Motor neuron (in vitro differentiated cells): ENCODE data around the gene HOXA7. TPM values are rescaled to one million over a fixed set of nuclear protein-coding genes. Genes with fewer than 3 reads are reported as not detected.

Experiments used
- ATAC-seq, 8 experiments: fragments of 200-7000 bp; cut with Tn5 transposase; replicated peaks in 6 of 8; 2 replicates each; pipeline ENCODE4 v1.8.0; 2021; ENCODE audit warnings: mild to moderate bottlenecking in 8 of 8, moderate library complexity in 8 of 8
- H3K27ac ChIP-seq, 2 donors: fragments of 250-450 bp; sonication (Bioruptor Pico); 2 replicates each; pipeline ENCODE4 v1.9.0; 2021; ENCODE audit warnings: antibody characterized with exemption in 2 of 2, mild to moderate bottlenecking in 2 of 2, moderate library complexity in 1 of 2
- H3K4me1 ChIP-seq, 2 donors: fragments of 250-450 bp; sonication (Bioruptor Pico); replicated peaks in 1 of 2; 2 replicates each; pipeline ENCODE4 v1.6.1; 2021; ENCODE audit warnings: antibody characterized with exemption in 2 of 2, mild to moderate bottlenecking in 2 of 2, moderate library complexity in 1 of 2
- H3K4me3 ChIP-seq, 5 donors: fragments of 250-450 bp; sonication (Bioruptor Pico); 2 replicates each; pipeline ENCODE4 v1.9.0; 2021; ENCODE audit warnings: antibody characterized with exemption in 5 of 5, mild to moderate bottlenecking in 5 of 5, moderate library complexity in 4 of 5
- WGBS, 10 experiments: fragments of 450-650 bp; shearing (Covaris generic); methylation state at CpG; one replicate each; pipeline ENCODE4 v1.0.0; 2022; 5-methylcytosine and 5-hydroxymethylcytosine counted together
- in situ Hi-C, 9 experiments: fragments of 400-800 bp; cut with MboI; loops; one replicate each; pipeline ENCODE4 v1.15.0; 2021; ENCODE audit warnings: low sequenced_read_pairs in 9 of 9, low pct_unique_long_range_greater_than_20kb in 2 of 9; ENCODE audit not compliant: unreplicated experiment in 9 of 9
- total RNA-seq, 8 experiments: library from RNA; unstranded; fragments of 300-600 nt; gene quantifications; 2 replicates each; pipeline versions ENCODE4 v1.2.3 to v1.2.4, GENCODE V29; 2022

Gene HOXA7
- total RNA-seq, result 10 to 100 TPM in 5 of 8 experiments, 1 to 10 TPM in 3; 4.2 to 20.0 (median 12.2) TPM

DNA sequence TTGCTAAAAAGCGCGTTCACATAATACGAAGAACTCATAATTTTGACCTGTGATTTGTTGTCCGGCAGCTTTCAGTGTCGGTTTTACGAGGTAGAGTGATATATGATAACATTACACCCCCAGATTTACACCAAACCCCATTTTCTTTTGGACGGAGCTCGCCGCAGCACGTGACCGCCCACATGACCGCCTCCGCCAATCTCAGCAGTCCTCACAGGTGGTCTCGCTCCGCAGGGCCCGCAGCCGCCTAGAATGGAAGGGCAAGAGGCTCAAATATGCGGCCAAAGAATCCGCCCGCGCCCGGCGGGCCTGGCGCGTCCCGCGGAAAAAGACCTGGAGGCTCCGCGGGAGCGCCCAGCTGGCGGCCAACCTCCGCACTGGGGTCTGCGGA, at the start of gene HOXA7:
HOXA7 (minus strand) TSS at position 168 of the 391 bp plus-strand sequence; CDS start at position 38, 130 bp downstream.
- Histone ChIP-seq H3K4me1 (peaks cover 7 to 15% of the 10 kb centered on the region in 2 donors), H3K4me3 (peak within 1 kb of the TSS; percentile 43 to 64 (median 50)), H3K27ac (peak within 1 kb of the TSS in 1 of 2 donors; percentile 46)
- in situ Hi-C loops, result loop anchor here in 5 of 9 experiments (5.0 to 25.0 kb wide), 4 partner anchors 459 to 1294 kb away; no protein-coding TSS in a partner anchor
- WGBS, 10 experiments, result 0 to 50% (median 3%) methylated on average over 2 to 16 of the region's 33 CpGs; no CpG with 5 or more reads in 2 of the 10 experiments
- ATAC-seq, result peak; percentile 29 to 82 (median 71)

- H3K4me1 ChIP-seq, result no peaks in the 10 kb centered on the region
- peak in 3 of 8 experiments; percentile 3 to 53 (median 14) for ATAC-seq
- H3K4me3 ChIP-seq, result no peak overlapping the region
- no peak overlapping the region for H3K27ac ChIP-seq
- WGBS, 10 experiments, result 0 to 75% (median 3%) methylated on average over 2 to 24 of the region's 52 CpGs; no CpG with 5 or more reads in 1 of the 10 experiments
- in situ Hi-C loops, result loop anchor here in 6 of 9 experiments (10.0 to 25.0 kb wide), 5 partner anchors 369 to 807 kb away; no protein-coding TSS in a partner anchor
These were observed 49.1 kb upstream of the HOXA7 start for GRCh38 chr7:27205325-27206280.

DNA sequence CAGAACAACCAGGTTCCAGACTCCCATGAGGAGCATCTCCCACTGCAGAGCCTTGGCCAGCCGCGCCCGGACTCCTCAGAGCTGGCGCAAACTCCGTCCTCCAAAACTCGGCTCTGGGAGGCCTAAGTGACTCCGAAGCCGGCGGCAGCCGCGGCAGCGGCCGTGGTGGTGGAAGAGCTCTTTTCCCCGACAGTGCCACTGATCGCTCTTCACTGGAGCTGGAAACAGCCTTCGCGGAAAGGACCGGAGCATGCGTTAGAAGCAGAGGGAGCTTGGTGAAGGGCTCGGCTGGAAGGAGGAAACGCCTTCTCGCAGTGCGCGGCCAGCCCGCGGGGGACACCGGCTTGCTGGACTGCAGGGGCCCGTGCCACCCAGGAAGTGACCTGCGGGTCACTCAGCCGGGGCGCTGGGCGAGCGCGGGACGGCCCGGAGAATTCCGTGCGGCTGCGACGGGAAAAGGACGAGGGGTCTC, 48.4 kb upstream of the HOXA7 start:
- in situ Hi-C loops, result loop anchor here in 6 of 9 experiments (10.0 to 25.0 kb wide), 5 partner anchors 370 to 807 kb away; no protein-coding TSS in a partner anchor
- ATAC-seq, result peak in 3 of 8 experiments; percentile 3 to 23 (median 12)
- 0 to 5% (median 0%) methylated on average over 1 to 16 of the region's 41 CpGs; no CpG with 5 or more reads in 5 of the 10 experiments for WGBS, 10 experiments
- no peaks in the 10 kb centered on the region for H3K4me1 ChIP-seq
- H3K4me3 ChIP-seq, result no peak overlapping the region
- no peak overlapping the region for H3K27ac ChIP-seq

GRCh38 chr7:27203964-27204594, 47.6 kb upstream of the HOXA7 start:
- no peak for ATAC-seq
- in situ Hi-C loops, result loop anchor here in 6 of 9 experiments (10.0 to 25.0 kb wide), 5 partner anchors 371 to 808 kb away; no protein-coding TSS in a partner anchor
- Histone ChIP-seq H3K27ac (no peak overlapping the region), H3K4me1 (no peaks in the 10 kb centered on the region), H3K4me3 (no peak overlapping the region)
- WGBS, 10 experiments, result 7 to 100% (median 49%) methylated on average over 1 to 4 of the region's 4 CpGs; no CpG with 5 or more reads in 4 of the 10 experiments

DNA sequence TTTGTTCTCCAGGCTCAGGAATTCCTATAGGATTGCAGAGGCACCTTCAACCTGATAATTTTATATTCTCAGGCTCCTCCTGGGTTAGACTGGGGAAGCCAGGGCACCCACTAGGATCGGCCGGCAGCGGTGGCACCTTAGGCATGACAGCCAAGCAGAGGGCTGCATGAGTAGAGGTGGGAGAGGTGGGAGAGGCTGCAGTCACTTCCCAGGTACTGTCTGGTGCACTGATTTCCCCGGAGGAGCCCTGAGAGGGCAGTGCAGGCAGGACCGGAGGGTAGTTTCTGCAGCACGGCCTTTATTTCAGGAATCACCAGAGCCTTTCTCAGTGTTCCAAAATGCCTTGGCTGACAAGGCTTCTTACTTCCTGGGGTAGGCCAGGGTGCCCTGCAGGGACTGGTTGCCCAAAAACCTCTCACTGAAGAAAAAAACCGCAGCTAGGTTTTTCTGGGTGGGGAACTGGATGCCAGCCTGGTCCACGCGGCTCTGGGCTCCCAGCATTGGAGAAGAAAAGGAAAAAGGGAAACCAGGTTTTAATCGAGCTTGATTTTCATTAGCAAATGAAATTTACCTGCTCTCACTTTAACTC, 47.0 kb upstream of the HOXA7 start:
- 4 to 83% (median 27%) methylated on average over 1 to 10 of the region's 10 CpGs; no CpG with 5 or more reads in 3 of the 10 experiments for WGBS, 10 experiments
- Histone ChIP-seq H3K4me1 (no peaks in the 10 kb centered on the region), H3K27ac (no peak overlapping the region), H3K4me3 (no peak overlapping the region)
- in situ Hi-C loops, result loop anchor here in 6 of 9 experiments (10.0 to 25.0 kb wide), 5 partner anchors 371 to 809 kb away; no protein-coding TSS in a partner anchor
- ATAC-seq, result no peak

DNA sequence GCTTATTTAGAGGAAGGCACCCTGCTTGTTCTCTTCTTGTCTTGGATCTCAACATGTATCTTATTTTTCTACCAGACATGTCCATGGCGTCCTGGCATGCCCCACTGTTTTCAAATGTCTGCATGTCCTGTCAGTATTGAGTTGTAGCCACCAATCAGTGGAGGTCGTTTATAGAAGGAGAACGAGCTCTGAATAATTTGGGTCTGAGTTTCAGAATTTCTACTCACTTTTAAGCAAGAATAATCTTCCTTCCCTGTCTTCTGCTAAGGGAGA, 46.3 kb upstream of the HOXA7 start:
- in situ Hi-C loops, result loop anchor here in 6 of 9 experiments (10.0 to 25.0 kb wide), 5 partner anchors 372 to 810 kb away; no protein-coding TSS in a partner anchor
- Histone ChIP-seq H3K4me3 (no peak overlapping the region), H3K4me1 (no peaks in the 10 kb centered on the region), H3K27ac (no peak overlapping the region)
- WGBS, 10 experiments, result 0 to 67% (median 14%) methylated on average over 1 to 3 of the region's 3 CpGs
- ATAC-seq, result no peak

DNA sequence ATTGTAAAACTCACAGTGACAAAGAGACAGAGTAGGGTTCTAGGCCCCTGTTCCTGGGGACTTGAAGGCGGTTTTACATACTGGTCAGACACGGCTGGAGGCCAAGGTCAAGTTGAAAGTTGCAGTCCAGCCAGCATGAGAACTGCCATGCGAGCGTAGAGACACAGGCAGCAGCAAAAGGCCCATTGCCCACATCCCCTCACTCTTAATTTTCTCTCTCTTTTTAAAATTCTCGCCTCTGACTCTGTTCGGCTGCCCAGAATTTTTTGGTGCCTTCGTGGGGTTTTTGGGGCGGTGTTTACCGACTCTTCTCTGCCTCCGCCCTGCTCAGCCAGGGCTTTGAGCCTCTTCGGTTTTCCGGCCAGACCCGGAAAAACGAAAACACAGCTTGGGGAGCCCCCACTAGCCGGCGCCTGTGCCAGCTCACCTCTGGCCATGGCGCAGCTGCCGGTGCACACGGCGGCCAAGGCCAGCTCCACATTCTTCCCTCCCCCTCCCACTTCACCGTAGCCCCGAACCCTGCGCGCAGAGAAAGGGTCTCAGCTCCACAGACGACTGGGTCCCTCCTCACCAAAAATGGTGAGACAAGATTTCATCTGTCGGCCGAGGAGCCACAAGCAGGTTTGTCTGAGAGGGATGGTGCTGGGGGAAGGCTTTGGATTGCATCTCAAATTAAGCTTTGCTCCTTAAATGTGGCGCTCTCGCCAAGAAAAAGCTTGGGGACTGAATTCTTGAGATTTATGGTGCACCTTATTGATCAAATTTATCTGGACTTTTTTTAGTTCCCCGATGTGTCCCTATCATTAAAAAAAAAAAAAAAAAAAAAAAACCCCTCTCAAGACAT, 45.8 kb upstream of the HOXA7 start:
- ATAC-seq, result no peak
- 3 to 100% (median 14%) methylated on average over 2 to 28 of the region's 30 CpGs for WGBS, 10 experiments
- H3K4me1 ChIP-seq, result no peaks in the 10 kb centered on the region
- no peak overlapping the region for H3K27ac ChIP-seq
- in situ Hi-C loops, result loop anchor here in 6 of 9 experiments (10.0 to 25.0 kb wide), 5 partner anchors 373 to 810 kb away; no protein-coding TSS in a partner anchor
- no peak overlapping the region for H3K4me3 ChIP-seq

GRCh38 chr7:27201580-27202017, 45.1 kb upstream of the HOXA7 start:
- no peak overlapping the region for H3K4me3 ChIP-seq
- WGBS, 10 experiments, result 0 to 100% (median 25%) methylated on average over 1 to 4 of the region's 4 CpGs; no CpG with 5 or more reads in 4 of the 10 experiments
- no peaks in the 10 kb centered on the region for H3K4me1 ChIP-seq
- ATAC-seq, result no peak
- in situ Hi-C loops, result loop anchor here in 6 of 9 experiments (10.0 to 25.0 kb wide), 5 partner anchors 373 to 811 kb away; no protein-coding TSS in a partner anchor
- H3K27ac ChIP-seq, result no peak overlapping the region

- Histone ChIP-seq H3K4me3 (no peak overlapping the region), H3K27ac (no peak overlapping the region), H3K4me1 (no peaks in the 10 kb centered on the region)
- WGBS, 10 experiments, result 0 to 100% (median 8%) methylated on average over 1 to 10 of the region's 14 CpGs; no CpG with 5 or more reads in 4 of the 10 experiments
- no peak for ATAC-seq
- in situ Hi-C loops, result loop anchor here in 6 of 9 experiments (10.0 to 25.0 kb wide), 5 partner anchors 374 to 811 kb away; no protein-coding TSS in a partner anchor
These were observed 44.5 kb upstream of the HOXA7 start for GRCh38 chr7:27200761-27201579.

GRCh38 chr7:27199849-27200760, 43.6 kb upstream of the HOXA7 start, which contains the start of gene HOXA13:
HOXA13 (minus strand) TSS chr7:27200091; CDS start chr7:27200077, 14 bp downstream.
- H3K4me3 ChIP-seq, result peak within 1 kb of the TSS in 4 of 5 donors; percentile 10 to 23 (median 16)

More at GRCh38 chr7:27199849-27200760, 43.6 kb upstream of the HOXA7 start, which contains the start of gene HOXA13:
- no peak within 1 kb of the TSS for H3K27ac ChIP-seq
- in situ Hi-C loops, result loop anchor here in 7 of 9 experiments (10.0 to 25.0 kb wide), 9 partner anchors 375 to 1338 kb away; no protein-coding TSS in a partner anchor
- peak; percentile 66 to 85 (median 74) for ATAC-seq
- 0% methylated on average over 1 to 3 of the region's 99 CpGs; no CpG with 5 or more reads in 7 of the 10 experiments for WGBS, 10 experiments
- H3K4me1 ChIP-seq, result no peaks in the 10 kb centered on the region
